Neural cell (in vitro differentiated cells): Measurements from ENCODE around the gene CRACDL. TPM values are rescaled to one million over a fixed set of nuclear protein-coding genes. Genes with fewer than 3 reads are reported as not detected.

Experiments
- H2AFZ ChIP-seq: fragments of 200-600, 300-800 bp; sonication (generic), shearing (Covaris generic); 2 replicates; pipeline ENCODE4 v1.6.0; 2014; ENCODE audit warnings: low read depth, mild to moderate bottlenecking, antibody characterized with exemption, low read length, moderate library complexity
- H3F3A ChIP-seq: fragments of 200-600 bp; shearing (Covaris generic); 2 replicates; pipeline ENCODE4 v1.6.1; 2016; ENCODE audit warnings: mild to moderate bottlenecking, moderate library complexity, mixed read lengths, antibody characterized with exemption, low read length; ENCODE audit not compliant: insufficient read depth, poor library complexity, severe bottlenecking
- H3K27ac ChIP-seq: fragments of 200-600, 300-800 bp; sonication (generic), shearing (Covaris generic); 2 replicates; pipeline ENCODE4 v1.5.1; 2014; ENCODE audit warnings: mild to moderate bottlenecking, low read length, moderate library complexity
- H3K27me3 ChIP-seq: fragments of 300-800, 200-600 bp; sonication (generic), shearing (Covaris generic); 2 replicates; pipeline ENCODE4 v1.6.0; 2014; ENCODE audit warnings: mild to moderate bottlenecking, low read depth, low read length, moderate library complexity; ENCODE audit not compliant: insufficient read depth
- H3K36me3 ChIP-seq: fragments of 300-800, 200-600 bp; sonication (generic), shearing (Covaris generic); 2 replicates; pipeline ENCODE4 v1.5.1; 2014; ENCODE audit warnings: mild to moderate bottlenecking, antibody characterized with exemption, low read length, moderate library complexity; ENCODE audit not compliant: insufficient read depth
- H3K4me2 ChIP-seq: fragments of 300-800, 200-600 bp; sonication (generic), shearing (Covaris generic); 2 replicates; pipeline ENCODE4 v1.6.0; 2014; ENCODE audit warnings: mild to moderate bottlenecking, low read length
- H3K4me3 ChIP-seq: fragments of 300-800, 200-600 bp; sonication (generic), shearing (Covaris generic); 2 replicates; pipeline ENCODE4 v1.5.1; 2014; ENCODE audit warnings: mild to moderate bottlenecking, low read length, moderate library complexity
- H3K79me2 ChIP-seq: fragments of 200-600 bp; shearing (Covaris generic); replicated peaks from 2 replicates; pipeline ENCODE4 v1.6.0; 2014; ENCODE audit warnings: mild to moderate bottlenecking, low read length, moderate library complexity; ENCODE audit not compliant: insufficient read depth
- H3K9ac ChIP-seq: fragments of 300-800, 200-600 bp; sonication (generic), shearing (Covaris generic); 2 replicates; pipeline ENCODE4 v1.6.1; 2016; ENCODE audit warnings: mild to moderate bottlenecking, low read length, mixed read lengths
- H3K9me2 ChIP-seq: fragments of 200-600 bp; shearing (Covaris generic); 2 replicates; pipeline ENCODE4 v1.6.1; 2016; ENCODE audit warnings: mild to moderate bottlenecking, low read length, mixed read lengths; ENCODE audit not compliant: insufficient read depth
- H3K9me3 ChIP-seq: fragments of 200-600, 300-800 bp; sonication (generic), shearing (Covaris generic); 2 replicates; pipeline ENCODE4 v1.6.1; 2016; ENCODE audit warnings: mild to moderate bottlenecking, mixed run types, low read length, moderate library complexity, mixed read lengths
- H4K20me1 ChIP-seq: fragments of 200-600 bp; shearing (Covaris generic); 2 replicates; pipeline ENCODE4 v1.6.1; 2016; ENCODE audit warnings: mild to moderate bottlenecking, mixed run types; ENCODE audit not compliant: insufficient read depth
- CTCF ChIP-seq: fragments of 450-650 bp; IDR thresholded peaks from 2 replicates; pipeline ENCODE4 v1.5.1; 2014; ENCODE audit warnings: antibody characterized with exemption, mild to moderate bottlenecking, moderate library complexity; ENCODE audit not compliant: poor library complexity, severe bottlenecking
- EP300 ChIP-seq: fragments of 450-650 bp; conservative IDR thresholded peaks from 2 replicates; pipeline ENCODE4 v1.6.1; 2014; ENCODE audit warnings: antibody characterized with exemption, mild to moderate bottlenecking, moderate library complexity; ENCODE audit not compliant: poor library complexity, severe bottlenecking
- EZH2 ChIP-seq: fragments of 200-600, 300-800 bp; shearing (Covaris generic), sonication (generic); IDR thresholded peaks from 2 replicates; pipeline ENCODE4 v1.6.1; 2014; ENCODE audit warnings: antibody characterized with exemption, low read length, borderline replicate concordance, mild to moderate bottlenecking; ENCODE audit not compliant: insufficient read depth, poor library complexity, severe bottlenecking
- MXI1 ChIP-seq: fragments of 450-650 bp; conservative IDR thresholded peaks from 2 replicates; pipeline ENCODE4 v1.6.1; 2014; ENCODE audit warnings: antibody characterized with exemption, mild to moderate bottlenecking; ENCODE audit not compliant: poor library complexity, severe bottlenecking
- POLR2AphosphoS5 ChIP-seq: IDR thresholded peaks from 2 replicates; pipeline ENCODE4 v1.6.1; 2012
- RAD21 ChIP-seq: fragments of 450-650 bp; conservative IDR thresholded peaks from 2 replicates; pipeline ENCODE4 v1.6.1; 2014; ENCODE audit warnings: antibody characterized with exemption, mild to moderate bottlenecking, moderate library complexity
- SMC3 ChIP-seq: fragments of 450-650 bp; conservative IDR thresholded peaks from 2 replicates; pipeline ENCODE4 v1.6.1; 2014; ENCODE audit warnings: antibody characterized with exemption, mild to moderate bottlenecking, moderate library complexity; ENCODE audit not compliant: poor library complexity
- TAF1 ChIP-seq: IDR thresholded peaks from 2 replicates; pipeline ENCODE4 v1.6.1; 2012; ENCODE audit warnings: low read depth
- polyA plus RNA-seq: library from polyadenylated mRNA; depleted of rRNA; stranded (reverse); fragments of >200 nt; gene quantifications from 2 replicates; pipeline ENCODE4 v1.2.3, GENCODE V29; 2014
- TF ChIP-seq, protein P1 (sequence below): IDR thresholded peaks from 2 replicates; pipeline ENCODE4 v1.6.1; 2012; ENCODE audit warnings: borderline replicate concordance

CRACDL gene
- polyA plus RNA-seq, 1 donor from 2014 or later, result 0.85 TPM

GRCh38 chr2:98944775-98945174, 8.8 kb upstream of the CRACDL start:
- no peaks in the 10 kb centered on the region for H3K27me3 ChIP-seq
- no peaks in the 10 kb centered on the region for H3K9me2 ChIP-seq
- H3K79me2 ChIP-seq, result no peaks in the 10 kb centered on the region
- H3K9me3 ChIP-seq, result no peaks in the 10 kb centered on the region
- no peaks in the 10 kb centered on the region for H4K20me1 ChIP-seq
- no peak overlapping the region for H3K4me3 ChIP-seq
- no peak overlapping the region for H3K27ac ChIP-seq
- H3K9ac ChIP-seq, result no peak overlapping the region
- H3K36me3 ChIP-seq, result no peaks in the 10 kb centered on the region
- no peak for TF ChIP-seq EP300
- TF ChIP-seq, protein P1, sequence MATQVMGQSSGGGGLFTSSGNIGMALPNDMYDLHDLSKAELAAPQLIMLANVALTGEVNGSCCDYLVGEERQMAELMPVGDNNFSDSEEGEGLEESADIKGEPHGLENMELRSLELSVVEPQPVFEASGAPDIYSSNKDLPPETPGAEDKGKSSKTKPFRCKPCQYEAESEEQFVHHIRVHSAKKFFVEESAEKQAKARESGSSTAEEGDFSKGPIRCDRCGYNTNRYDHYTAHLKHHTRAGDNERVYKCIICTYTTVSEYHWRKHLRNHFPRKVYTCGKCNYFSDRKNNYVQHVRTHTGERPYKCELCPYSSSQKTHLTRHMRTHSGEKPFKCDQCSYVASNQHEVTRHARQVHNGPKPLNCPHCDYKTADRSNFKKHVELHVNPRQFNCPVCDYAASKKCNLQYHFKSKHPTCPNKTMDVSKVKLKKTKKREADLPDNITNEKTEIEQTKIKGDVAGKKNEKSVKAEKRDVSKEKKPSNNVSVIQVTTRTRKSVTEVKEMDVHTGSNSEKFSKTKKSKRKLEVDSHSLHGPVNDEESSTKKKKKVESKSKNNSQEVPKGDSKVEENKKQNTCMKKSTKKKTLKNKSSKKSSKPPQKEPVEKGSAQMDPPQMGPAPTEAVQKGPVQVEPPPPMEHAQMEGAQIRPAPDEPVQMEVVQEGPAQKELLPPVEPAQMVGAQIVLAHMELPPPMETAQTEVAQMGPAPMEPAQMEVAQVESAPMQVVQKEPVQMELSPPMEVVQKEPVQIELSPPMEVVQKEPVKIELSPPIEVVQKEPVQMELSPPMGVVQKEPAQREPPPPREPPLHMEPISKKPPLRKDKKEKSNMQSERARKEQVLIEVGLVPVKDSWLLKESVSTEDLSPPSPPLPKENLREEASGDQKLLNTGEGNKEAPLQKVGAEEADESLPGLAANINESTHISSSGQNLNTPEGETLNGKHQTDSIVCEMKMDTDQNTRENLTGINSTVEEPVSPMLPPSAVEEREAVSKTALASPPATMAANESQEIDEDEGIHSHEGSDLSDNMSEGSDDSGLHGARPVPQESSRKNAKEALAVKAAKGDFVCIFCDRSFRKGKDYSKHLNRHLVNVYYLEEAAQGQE, result no peak
- no peak for TF ChIP-seq MXI1
- no peak overlapping the region for H2AFZ ChIP-seq
- H3K4me2 ChIP-seq, result no peak overlapping the region
- H3F3A ChIP-seq, result no peaks in the 10 kb centered on the region

DNA sequence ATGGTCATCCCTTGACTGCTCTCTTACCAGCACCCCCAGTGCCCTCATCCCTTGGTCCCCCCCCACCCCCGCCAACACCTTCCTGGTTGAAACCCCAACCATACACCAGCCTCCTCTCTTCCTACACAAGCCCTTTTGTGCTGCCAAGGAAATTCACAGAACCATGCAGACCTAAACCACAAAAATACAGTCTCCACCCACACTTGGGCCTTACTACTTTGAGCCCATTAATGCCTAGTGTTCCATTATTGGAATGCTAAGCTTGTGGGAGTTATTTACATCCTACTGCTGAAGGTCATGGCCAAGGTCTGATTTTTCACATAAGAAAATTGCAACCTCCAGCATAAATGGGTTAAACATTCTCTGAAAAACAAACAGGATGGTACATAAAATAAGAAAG, 4.1 kb upstream of the CRACDL start:
- Histone ChIP-seq H3K79me2 (no peaks in the 10 kb centered on the region), H4K20me1 (no peaks in the 10 kb centered on the region), H3K27me3 (peaks cover 40% of the 10 kb centered on the region), H2AFZ (no peak overlapping the region), H3K36me3 (no peaks in the 10 kb centered on the region), H3K9me3 (no peaks in the 10 kb centered on the region), H3K4me2 (no peak overlapping the region), H3F3A (no peaks in the 10 kb centered on the region), H3K9ac (no peak overlapping the region), H3K9me2 (no peaks in the 10 kb centered on the region), H3K27ac (no peak overlapping the region), H3K4me3 (no peak overlapping the region)
- TF ChIP-seq TAF1 (no peak), EP300 (no peak), MXI1 (no peak), EZH2 (no peak), RAD21 (no peak), CTCF (no peak), POLR2AphosphoS5 (no peak), SMC3 (no peak)
- TF ChIP-seq, protein P1, result no peak
